Immature natural killer cell (primary cell): ENCODE data around the gene SAMD4A. TPM values are rescaled to one million over a fixed set of nuclear protein-coding genes. Genes with fewer than 3 reads are reported as not detected.

Experiments used
- DNase-seq, 3 donors: peaks; one replicate each; pipeline ENCODE4 v3.0.0; 2022; ENCODE audit warnings: mixed read lengths in 1 of 3
- H3K27ac Mint-ChIP-seq, 6 donors: one replicate each; pipeline ENCODE4 v1.8.0; 2020; ENCODE audit warnings: mixed read lengths in 6 of 6, mild to moderate bottlenecking in 5 of 6, inconsistent platforms in 4 of 6, moderate library complexity in 3 of 6
- H3K27me3 Mint-ChIP-seq, 3 donors: one replicate each; pipeline ENCODE4 v1.8.0; 2020 to 2021; ENCODE audit warnings: low read depth in 3 of 3, mild to moderate bottlenecking in 3 of 3, mixed read lengths in 3 of 3, moderate library complexity in 3 of 3, inconsistent platforms in 1 of 3
- H3K36me3 Mint-ChIP-seq, 3 donors: one replicate each; pipeline ENCODE4 v1.8.0; 2020; ENCODE audit warnings: mixed read lengths in 3 of 3, inconsistent platforms in 2 of 3, mild to moderate bottlenecking in 2 of 3
- H3K4me1 Mint-ChIP-seq, 2 donors: one replicate each; pipeline ENCODE4 v1.8.0; 2020; ENCODE audit warnings: inconsistent platforms in 2 of 2, mild to moderate bottlenecking in 2 of 2, mixed read lengths in 2 of 2, moderate library complexity in 1 of 2
- H3K4me3 Mint-ChIP-seq, 5 donors: one replicate each; pipeline ENCODE4 v1.8.0; 2020; ENCODE audit warnings: mild to moderate bottlenecking in 5 of 5, mixed read lengths in 5 of 5, inconsistent platforms in 3 of 5, moderate library complexity in 3 of 5
- H3K9me3 Mint-ChIP-seq, 6 donors: one replicate each; pipeline ENCODE4 v1.8.0; 2020; ENCODE audit warnings: mild to moderate bottlenecking in 6 of 6, mixed read lengths in 6 of 6, inconsistent platforms in 4 of 6, moderate library complexity in 3 of 6
- polyA plus RNA-seq, 3 donors: library from polyadenylated mRNA; unstranded; fragments of 300-500 nt; fragmentation: Illumina TruSeq; gene quantifications; one replicate each; pipeline ENCODE4 v1.2.3, GENCODE V29; 2021

Gene SAMD4A
- polyA plus RNA-seq, 3 donors from 2014 or later: not detected

DNA sequence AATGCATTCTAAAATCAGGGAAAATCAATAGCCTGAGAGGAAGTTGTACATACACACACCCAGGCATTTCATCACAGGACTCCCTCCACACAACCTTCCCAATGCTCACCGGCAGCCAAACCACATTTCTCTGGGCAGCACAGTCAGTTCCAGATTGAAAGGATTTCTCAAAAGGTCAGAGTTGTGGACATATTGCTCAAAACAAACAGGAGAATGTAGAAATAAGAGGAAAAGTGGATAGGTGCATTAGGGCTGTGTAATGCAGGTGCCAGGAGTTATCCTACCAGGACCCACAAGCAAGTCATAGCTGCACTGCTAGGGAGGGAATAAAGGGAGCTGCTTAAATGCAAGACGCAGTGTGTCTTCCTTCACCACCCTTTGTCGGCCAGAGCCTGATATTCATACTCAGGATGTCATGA is 272.8 kb downstream of the SAMD4A start:
- peaks cover 0 to 4% of the 10 kb centered on the region in 2 donors for H3K4me1 Mint-ChIP-seq
- H3K27me3 Mint-ChIP-seq: peaks cover 0 to 2% (median 2%) of the 10 kb centered on the region in 3 donors
- DNase-seq: no peak
- peak overlapping the region in 1 of 6 donors; percentile 62 for H3K27ac Mint-ChIP-seq
- H3K36me3 Mint-ChIP-seq: peaks cover 19 to 36% (median 35%) of the 10 kb centered on the region in 3 donors
- H3K9me3 Mint-ChIP-seq: no peaks in the 10 kb centered on the region
- no peak overlapping the region for H3K4me3 Mint-ChIP-seq

DNA sequence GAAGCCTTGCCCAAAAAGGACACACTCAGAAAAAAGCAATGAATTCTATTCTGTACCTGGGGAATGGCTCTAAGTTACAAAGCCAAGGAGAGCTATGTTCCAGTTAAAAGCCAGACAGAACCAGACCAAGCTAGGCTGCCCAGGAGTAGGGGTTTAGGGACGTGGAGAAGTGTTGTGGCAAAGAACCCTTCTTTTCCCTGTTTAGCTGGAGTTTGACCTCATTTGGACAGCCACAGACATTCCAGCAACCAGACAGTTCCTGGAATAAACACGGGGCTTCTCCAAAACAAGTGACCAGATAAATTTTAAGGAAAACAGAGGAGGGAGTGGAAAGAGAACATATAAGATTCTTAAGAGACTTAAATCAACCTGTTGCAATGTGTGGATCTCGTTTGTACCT is 273.4 kb downstream of the SAMD4A start:
- Mint-ChIP-seq H3K4me3 (no peak overlapping the region), H3K9me3 (no peaks in the 10 kb centered on the region), H3K36me3 (peaks cover 19 to 36% (median 31%) of the 10 kb centered on the region in 3 donors), H3K27ac (no peak overlapping the region), H3K27me3 (peaks cover 0 to 2% (median 2%) of the 10 kb centered on the region in 3 donors), H3K4me1 (peaks cover 0 to 4% of the 10 kb centered on the region in 2 donors)
- no peak for DNase-seq

DNA sequence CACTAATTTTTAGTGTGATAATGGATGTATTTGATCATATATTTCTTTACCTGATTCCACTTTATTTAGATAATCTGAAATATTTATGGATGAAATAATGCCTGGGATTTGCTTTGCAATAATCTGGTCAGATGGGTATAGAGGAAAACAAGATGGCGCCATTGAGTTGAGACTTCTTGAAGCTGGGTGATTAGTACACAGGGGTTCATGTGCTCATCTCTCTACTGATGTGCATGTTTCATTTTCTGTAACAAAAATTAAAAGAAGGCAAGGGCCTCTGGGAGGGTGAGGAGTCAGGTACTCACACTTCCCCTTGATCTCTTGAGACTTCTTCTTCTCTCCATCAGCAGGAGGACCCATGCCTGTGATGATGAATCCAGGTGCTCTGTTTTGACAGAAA is 273.9 kb downstream of the SAMD4A start:
- no peak for DNase-seq
- Mint-ChIP-seq H3K27ac (peak overlapping the region in 2 of 6 donors; percentile 1 to 33), H3K4me1 (peaks cover 0 to 4% of the 10 kb centered on the region in 2 donors), H3K4me3 (no peak overlapping the region), H3K27me3 (peaks cover 0 to 2% (median under 1%) of the 10 kb centered on the region in 3 donors), H3K9me3 (no peaks in the 10 kb centered on the region), H3K36me3 (peaks cover 19 to 34% (median 30%) of the 10 kb centered on the region in 3 donors)

Other genes starting within 250 kb of the SAMD4A start
- 1 to 10 TPM; 2.7 to 6.4 (median 6.4) TPM for gene CDKN3, start 170.1 kb upstream of the SAMD4A start, polyA plus RNA-seq
- gene CNIH1, start 125.8 kb upstream of the SAMD4A start, polyA plus RNA-seq: 100 to 1,000 TPM in 1 of 3 donors, 10 to 100 TPM in 2; 59.7 to 101 (median 61.8) TPM
- 10 to 100 TPM; 17.9 to 29.1 (median 28.0) TPM for gene GMFB, start 78.1 kb upstream of the SAMD4A start, polyA plus RNA-seq
- gene CGRRF1, start 57.2 kb upstream of the SAMD4A start, polyA plus RNA-seq: 10 to 100 TPM; 22.4 to 36.0 (median 27.5) TPM